HG03108 (cell line): ENCODE results near the gene TMEM52B.
"Not testable (repeated sequence)": the region's sequence is repeated elsewhere in the genome, so short reads cannot be mapped to it uniquely, and the experiment has no call there.

Source experiments
- ATAC-seq: cut with Tn5 transposase; IDR thresholded peaks from one replicate; pipeline ENCODE4 v1.9.1; 2021; ENCODE audit warnings: moderate library complexity; ENCODE audit not compliant: unreplicated experiment

Gene TMEM52B

DNA sequence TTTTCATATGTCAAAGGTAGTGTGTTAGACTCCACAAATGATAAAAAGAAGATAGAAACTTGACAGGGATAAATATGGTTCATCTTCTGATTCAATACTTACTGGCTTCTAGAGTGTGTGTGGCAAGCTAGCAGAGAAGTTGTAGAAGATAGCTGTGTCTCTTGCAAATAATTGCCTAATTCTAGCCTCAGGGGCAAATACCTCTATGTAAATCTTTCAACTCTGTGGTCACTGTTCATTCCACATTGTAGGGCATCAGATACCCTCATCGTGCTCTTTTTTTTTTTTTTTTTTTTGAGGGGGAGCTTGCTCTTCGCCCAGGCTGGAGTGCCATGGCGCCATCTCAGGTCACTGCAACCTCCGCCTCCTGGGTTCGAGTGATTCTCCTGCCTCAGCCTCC is 8.6 kb upstream of the TMEM52B start:
- ATAC-seq = no peak

DNA sequence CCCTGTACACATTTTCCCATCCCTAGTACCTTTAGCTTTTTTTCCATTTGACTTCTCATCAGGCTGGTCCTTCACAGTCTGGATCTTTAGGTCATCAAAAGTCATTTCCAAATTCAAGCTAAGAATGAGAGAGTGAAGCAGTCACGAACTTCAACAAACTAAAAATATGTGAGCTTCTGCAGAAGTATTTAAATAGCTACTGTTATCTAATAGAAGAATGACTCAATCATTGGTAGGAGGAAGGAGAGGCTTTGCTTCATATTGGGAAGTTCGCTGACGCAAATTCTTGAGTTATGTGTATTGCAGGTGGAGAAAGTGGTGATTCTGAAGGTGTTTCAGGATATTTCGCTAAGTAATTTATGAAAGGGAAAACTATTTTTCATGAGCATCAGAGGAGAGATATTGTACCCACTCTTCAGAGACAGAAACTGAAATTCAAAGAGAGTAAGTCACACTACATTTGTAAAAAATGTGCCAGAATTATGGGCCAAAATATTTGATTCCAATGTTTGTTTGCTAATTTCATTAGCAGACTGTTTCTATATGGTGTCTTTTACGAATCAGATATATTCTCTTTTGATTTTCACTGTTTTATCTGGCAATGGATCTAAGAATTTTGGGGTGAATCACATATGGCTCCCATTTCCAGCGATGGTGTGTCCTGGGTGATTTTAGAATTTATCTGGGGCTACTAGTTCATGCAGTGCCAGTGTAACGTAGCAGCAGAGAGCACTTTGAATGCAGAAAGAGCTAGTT is 6.7 kb upstream of the TMEM52B start, which contains the start of gene OLR1:
OLR1 (minus strand) TSS at position 160 of the 756 bp plus-strand sequence; CDS start at position 105, 55 bp downstream.
- ATAC-seq = no peak

DNA sequence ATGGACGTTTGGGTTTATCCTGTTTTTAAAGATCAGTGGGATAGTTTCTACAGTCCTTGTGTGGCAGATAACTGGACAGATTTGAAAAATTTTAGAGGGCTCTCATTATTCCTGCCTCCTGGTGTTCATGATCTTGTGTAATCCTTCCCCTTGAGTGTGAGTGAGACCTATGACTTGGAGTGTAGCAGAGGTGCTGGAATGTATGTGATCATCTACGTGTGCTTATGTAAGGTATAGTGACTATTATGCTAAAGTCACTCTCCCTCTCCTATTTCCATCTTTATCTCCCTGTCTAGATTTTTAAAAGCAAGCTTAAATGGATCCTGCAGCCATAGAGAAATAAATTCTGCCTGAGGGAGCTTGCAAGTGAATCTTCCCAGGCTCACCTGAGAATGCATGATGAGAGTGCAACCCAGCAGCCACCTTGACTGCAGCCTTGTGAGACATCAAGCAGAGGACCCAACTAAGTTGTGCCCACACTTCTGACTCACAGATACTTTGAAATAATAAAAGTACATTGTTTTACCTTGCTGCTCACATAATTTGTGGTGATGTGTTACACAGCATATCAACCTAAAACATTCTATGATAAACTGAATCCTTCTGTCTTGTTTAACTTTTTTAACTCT is 3.7 kb upstream of the TMEM52B start:
- ATAC-seq = no peak

DNA sequence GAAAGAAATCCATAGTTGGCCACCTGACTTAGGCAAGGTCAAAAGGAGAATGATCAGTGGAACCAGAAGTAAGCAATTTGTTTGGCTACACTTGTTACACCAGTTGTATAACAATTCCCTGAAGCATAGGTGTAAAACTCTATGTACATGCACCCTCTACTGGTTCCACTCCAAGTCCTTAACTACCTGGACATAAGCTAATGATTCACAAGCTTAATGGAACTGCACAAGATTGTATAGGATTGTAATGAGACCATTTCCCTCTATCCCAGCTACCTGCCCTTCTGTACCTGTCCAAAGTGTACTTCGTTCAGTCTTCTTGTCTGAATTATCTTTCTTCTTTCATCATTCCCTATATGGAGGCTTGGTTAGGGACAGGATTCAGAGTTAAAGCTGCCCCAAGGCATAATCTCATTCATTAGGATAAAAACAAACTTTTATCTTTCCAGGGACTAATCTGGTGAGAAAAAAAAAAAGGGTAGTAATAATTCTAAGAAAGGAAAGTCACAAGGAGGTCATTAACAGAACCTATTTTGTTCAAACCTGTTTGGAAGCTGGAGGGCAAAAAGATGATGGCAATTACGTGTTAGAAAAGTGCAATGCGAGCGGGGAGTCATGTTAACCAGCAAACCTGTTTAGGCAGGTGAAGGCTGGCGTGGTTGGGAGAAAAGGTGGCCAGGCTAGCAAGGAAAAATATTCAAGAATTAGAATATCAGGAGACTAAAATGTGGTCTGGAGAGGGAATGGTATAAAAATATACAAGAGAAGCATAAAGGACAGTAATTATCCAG is 2.8 kb upstream of the TMEM52B start:
- ATAC-seq = no peak

DNA sequence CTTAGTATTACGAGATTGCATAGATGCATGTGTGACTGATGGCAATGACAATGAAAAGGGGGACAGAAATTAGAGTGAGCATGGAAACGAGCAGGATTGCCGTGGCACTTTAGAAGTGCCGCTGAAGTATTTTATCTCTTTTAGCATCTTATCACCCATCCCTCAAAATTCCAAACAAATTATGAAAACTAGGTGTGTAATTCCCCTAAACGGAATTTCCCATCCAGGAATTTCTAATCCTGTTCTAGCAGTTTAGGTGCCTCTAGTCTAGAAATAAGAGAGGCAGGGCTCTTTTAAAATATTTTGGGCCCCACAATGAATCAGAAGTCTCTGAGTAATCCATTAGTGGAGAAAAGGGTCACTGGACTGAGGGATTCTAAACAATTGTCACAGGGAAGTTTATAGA is 947 bp downstream of the TMEM52B start:
- ATAC-seq = no peak

DNA sequence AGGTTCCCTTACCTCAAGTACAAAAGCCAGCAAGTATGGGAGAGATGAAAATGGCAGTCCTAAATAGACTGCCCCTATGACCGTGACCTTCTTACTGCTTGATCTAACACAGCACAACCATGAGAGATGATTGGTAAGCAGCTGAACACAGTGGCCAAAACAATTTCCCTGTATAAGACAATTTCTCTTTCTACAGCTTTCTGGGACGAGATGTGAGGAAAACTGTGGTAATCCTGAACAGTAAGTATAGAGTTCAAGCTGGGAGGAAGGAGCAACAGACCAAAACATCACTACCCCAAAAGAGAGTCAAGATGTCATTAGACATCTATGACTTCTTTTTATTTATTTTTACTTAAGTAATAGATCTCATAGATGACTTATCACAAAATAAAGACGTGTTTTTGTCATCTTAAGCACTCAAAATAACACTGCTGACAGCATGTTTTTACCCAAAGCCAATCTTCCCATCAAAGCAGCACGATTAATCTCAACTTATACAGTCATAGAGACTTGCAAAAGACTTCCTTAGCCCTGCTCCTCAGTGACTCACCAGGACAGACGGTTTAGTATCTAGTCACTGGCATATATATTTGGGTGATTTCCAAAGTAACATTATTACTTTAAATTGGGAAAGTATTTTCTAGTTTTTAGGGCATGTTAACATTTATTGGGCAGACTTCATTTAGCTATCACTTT is 3.7 kb downstream of the TMEM52B start:
- no peak for ATAC-seq

DNA sequence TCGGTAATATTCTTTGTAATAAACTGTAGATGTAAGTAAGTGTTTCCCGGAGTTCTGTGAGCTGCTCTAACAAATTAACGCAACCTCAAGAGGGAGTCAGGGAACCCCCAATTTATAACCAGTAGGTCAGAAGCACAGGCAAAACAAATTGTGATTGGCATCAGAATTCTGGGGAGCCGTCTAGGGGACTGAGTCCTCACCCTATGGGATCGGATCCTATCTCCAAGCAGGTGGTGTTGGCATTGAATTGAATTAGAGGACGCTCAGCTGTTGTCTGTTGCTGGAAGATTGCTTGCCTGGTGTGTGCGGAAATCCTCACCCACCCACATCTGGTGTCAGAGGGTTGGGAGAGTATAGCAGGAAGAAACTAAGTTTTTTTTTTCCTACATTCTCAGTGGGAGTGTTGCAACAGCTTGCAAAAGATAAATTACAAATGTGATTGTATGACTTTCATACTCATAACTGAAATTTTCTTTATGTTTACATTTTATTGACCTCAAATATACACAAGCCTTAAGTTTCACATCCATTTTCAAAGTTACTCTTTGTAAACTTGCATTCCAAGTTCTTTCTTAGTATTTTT is 5.5 kb downstream of the TMEM52B start:
- ATAC-seq = no peak

DNA sequence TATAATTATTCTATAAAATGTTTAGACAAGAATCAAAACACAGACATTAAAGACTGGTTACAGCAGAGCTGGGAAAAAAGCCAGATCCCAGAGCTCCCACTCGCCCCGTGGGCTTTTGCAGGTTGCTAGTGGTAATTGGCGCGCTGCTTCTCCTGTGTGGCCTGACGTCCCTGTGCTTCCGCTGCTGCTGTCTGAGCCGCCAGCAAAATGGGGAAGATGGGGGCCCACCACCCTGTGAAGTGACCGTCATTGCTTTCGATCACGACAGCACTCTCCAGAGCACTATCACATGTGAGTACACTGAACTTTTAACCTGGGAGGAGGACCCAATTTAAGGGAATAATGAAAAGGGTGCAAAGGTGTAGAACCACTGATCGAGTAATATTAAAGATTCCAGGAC is 7.5 kb downstream of the TMEM52B start:
- no peak for ATAC-seq

DNA sequence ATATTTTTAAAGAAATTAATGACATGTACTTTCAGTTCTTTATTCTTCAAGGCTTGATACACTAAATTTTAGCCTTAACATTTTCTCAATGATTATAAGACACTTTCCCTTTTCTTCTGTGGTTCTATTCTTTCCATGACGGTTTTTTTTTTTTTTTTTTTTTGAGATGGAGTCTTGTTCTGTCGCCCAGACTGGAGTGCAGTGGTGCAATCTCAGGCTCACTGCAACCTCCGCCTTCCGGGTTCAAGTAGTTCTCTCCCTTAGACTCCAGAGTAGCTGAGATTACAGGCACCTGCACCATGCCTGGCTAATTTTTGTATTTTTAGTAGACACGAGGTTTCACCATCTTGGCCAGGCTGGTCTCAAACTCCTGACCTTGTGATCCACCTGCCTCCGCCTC is 8.1 kb downstream of the TMEM52B start:
- not testable (repeated sequence) for ATAC-seq

DNA sequence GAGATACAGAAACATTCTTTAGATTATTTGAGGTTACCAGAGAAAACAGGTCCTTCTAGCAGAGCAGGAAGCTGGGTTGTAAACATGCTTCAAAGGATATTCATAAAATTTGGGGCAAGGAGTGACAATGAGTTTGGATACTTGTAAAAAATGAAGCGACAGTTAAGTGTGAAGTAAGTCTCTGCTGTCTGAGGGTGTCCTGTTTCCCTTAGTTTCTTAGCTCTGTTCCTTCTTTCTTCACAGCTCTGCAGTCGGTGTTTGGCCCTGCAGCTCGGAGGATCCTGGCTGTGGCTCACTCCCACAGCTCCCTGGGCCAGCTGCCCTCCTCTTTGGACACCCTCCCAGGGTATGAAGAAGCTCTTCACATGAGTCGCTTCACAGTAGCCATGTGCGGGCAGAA is 10.8 kb downstream of the TMEM52B start:
- ATAC-seq = no peak

DNA sequence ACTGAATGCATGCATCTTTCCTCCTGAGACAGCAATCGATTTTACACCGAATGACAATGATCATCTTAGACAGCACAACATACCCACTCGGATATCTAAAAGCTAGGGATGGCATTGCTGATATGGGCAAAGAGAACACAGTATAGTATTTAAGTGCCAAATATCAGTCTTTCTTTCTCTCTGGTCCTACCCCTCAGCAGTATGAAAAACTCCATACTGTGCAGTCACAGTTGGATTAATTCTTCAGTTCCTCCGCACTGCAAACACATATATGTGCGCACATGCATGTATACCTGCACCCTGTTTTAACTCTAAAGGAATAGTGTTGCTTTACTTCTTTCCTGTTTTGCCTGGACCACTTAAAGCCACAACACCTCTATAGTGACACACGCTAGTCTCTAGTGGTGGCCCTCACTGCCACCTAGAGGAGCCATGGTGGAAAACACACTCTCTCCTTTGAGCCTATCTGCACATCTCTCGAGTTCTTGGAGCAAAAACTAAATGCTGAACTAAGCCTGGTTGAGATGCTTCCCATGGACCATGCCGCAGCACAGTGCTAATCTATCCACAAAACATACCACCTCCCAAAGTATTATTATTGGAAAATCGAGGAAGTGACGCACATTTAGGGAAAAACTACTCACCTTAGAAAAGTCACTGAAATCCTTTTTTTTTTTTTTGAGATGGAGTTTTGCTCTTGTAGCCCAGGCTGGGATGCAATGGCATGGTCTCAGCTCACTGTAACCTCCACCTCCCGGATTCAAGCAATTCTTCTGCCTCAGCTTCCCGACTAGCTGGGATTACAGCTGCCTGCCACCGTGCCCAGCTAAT is 11.9 kb downstream of the TMEM52B start:
- no peak for ATAC-seq

DNA sequence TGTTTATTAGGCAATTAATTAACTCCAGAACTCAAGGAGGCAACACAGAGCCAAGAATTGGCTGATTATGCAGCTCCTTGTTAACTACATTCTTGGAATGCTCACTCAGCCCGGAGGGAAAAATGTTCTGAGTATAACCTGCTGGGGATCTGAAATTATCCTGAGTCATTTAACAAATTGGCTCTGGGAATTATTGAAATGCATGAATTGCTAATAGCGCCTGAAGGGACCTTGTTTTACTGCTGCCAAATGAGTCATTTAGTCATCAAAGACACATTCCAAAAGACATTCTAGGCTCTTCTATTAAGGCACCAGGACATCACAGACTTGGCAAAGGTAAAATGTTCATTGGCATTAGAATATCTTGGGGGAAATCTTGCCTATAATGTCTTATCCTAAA is 13.0 kb downstream of the TMEM52B start:
- no peak for ATAC-seq

DNA sequence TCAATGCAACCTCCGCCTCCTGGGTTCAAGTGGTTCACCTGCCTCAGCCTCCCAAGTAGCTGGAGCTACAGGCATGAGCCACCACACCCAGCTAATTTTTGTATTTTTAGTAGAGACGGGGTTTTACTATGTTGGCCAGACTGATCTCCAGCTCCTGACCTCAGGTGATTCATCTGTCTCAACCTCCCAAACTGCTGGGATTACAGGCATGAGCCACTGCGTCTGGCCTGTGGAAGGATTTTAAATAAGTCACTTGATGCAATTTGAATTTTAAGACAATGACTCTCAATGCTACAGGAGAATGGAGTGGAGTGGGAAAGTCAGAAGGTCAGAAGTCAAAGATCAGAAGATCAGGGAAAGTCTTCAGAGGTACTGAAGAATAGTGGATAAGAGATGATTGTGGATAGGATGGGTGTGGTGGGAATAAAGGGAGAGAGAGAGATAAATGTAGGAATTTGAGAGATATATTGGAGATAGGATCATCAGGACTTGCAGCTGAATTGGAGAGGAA is 15.4 kb downstream of the TMEM52B start:
- ATAC-seq = no peak

DNA sequence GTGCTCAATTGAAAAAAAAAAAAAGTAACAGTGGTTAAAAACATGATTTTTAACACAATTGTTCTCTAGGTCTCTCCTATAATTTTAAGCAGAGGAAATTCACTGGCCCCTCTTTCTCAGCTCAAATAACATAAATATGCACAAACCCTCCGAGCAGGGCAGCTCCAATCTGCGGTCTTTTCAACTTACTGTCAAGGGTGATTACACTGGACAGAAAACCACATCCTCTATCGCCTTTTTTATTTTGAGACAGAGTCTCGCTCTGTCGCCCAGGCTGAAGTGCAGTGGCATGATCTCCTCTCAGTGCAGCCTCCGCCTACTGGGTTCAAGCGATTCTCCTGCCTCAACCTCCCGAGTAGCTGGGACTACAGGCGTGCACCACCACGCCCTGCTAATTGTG is 17.4 kb downstream of the TMEM52B start:
- ATAC-seq = peak; percentile 80

DNA sequence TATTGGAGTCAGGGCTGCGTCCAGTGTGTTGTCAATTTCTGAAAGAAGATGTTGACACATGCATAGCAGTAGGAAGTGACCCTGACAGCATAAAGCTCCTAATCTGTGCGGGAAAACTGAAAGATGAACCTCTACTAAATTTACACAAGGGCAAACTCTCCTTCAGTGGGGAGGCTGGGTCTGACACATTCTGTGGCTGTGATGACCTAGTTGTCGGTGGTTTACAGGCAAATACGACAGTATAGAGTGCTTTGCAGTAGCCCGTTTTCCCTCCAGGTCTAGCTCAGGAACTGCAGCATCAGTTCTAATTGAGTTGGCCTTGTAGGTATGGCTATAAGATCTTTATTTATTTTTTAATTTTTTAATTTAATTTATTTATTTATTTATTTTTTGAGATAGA is 19.0 kb downstream of the TMEM52B start:
- no peak for ATAC-seq

DNA sequence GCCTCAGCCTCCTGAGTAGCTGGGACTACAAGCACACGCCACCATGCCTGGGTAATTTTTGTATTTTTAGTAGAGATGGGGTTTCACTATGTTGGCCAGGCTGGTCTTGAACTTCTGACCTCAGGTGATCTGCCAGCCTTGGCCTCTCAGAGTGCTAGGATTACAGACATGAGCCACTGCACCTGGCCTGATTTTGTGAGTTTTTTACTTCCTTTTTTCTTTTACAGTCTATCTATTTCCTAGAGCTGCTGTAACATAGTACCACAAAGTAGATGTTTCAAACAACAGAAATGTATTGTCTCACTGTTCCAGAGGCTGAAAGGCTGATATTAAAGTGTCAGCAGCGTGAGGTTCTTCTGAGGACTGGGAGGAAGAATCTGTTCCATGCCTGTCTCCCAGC is 25.7 kb downstream of the TMEM52B start:
- not testable (repeated sequence) for ATAC-seq

DNA sequence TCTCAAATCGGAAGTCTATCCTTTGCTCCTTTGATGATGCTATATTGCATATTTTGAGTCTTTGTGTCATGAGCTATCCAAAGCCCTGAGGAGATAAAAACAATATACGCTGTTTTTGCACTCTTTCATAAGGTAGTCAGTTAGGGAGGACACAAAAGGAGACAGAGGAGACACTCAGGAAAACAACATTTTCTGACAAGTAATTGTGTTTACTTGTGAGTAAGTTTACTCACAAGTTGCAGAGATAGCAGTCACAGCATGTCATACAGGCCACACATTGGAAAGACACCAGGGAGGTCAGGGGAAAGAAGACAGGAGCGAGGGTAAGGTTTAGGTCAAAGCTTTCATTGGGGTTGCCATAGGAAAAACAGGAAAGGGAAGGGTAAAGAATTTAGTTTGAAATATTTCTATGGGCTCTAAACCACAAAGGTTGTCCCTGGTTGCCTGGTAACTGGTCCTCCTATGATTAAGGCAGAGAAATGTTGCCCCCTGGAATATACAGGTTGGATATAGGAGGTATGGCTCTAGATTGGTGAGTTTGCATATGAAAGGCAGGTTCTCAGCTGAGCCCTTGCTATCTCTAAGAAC is 26.5 kb downstream of the TMEM52B start:
- no peak for ATAC-seq

DNA sequence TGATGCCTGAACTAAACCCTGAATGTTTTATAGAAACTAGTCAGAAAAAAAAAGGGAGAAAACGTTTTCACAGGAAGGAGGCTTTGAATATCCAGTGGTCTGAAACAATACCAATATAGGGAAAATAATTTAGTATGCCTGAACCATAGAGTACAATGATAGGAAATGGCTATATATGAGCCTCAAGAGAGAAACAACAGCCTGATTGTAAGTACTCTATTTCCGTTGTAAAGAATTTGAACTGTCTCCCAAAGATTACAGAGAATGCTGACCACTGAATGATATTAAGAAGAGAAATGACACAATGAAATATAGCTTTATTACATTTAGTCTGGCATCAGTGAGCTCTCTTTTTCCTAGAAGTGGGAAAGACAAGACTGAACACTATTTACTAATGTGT is 28.3 kb downstream of the TMEM52B start:
- no peak for ATAC-seq

DNA sequence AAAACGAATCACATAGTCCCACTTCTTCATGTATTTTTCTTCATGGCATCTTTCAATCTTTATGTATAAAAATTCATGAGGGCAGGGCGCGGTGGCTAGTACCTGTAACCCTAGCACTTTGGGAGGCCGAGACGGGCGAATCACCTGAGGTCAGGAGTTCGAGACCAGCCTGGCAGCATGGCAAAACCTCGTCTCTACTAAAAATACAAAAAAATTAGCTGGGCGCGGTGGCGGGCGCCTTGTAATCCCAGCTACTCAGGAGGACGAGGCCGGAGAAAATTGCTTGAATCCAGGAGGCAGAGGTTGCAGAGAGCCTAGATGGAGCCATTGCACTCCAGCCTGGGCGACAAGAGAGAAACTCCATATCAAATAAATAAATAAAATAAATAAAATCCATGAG is 31.4 kb downstream of the TMEM52B start:
- no peak for ATAC-seq
